Keratinocyte (primary cell): ENCODE results near the gene CDC42EP3. TPM values are rescaled to one million over a fixed set of nuclear protein-coding genes. Genes with fewer than 3 reads are reported as not detected.

Experiments
- DNase-seq: peaks from one replicate; pipeline ENCODE4 v3.0.0-alpha.2; 2011; ENCODE audit warnings: low read depth, missing footprints, low spot score
- FAIRE-seq: peaks from 2 replicates; lab custom pipeline; 2011; peaks lifted over from hg19 to GRCh38; lab: Jason Lieb, UNC
- H2AFZ ChIP-seq: 2 replicates; pipeline ENCODE4 v1.6.0; 2012; ENCODE audit warnings: low read length, control low read depth, inconsistent platforms; ENCODE audit not compliant: control insufficient read depth
- H3K27ac ChIP-seq: 2 replicates; pipeline ENCODE4 v1.5.1; 2011; ENCODE audit warnings: low read length; ENCODE audit not compliant: control insufficient read depth, insufficient read depth
- H3K27me3 ChIP-seq: 3 replicates; pipeline ENCODE4 v1.6.0; 2011; ENCODE audit warnings: low read length; ENCODE audit not compliant: control insufficient read depth, insufficient read depth; ENCODE audit errors: extremely low read depth
- H3K36me3 ChIP-seq, 2 experiments: 2 replicates in 1 of 2; 3 replicates in 1 of 2; pipeline ENCODE4 v1.5.1; 2011; ENCODE audit warnings: low read length in 2 of 2, mild to moderate bottlenecking in 1 of 2; ENCODE audit not compliant: control insufficient read depth in 2 of 2, insufficient read depth in 2 of 2; ENCODE audit errors: extremely low read depth in 1 of 2
- H3K4me1 ChIP-seq: 3 replicates; pipeline ENCODE4 v1.5.1; 2011; ENCODE audit warnings: low read length; ENCODE audit not compliant: control insufficient read depth, insufficient read depth; ENCODE audit errors: extremely low read depth
- H3K4me2 ChIP-seq: 3 replicates; pipeline ENCODE4 v1.6.0; 2011; ENCODE audit warnings: low read depth, low read length; ENCODE audit not compliant: control insufficient read depth, insufficient read depth; ENCODE audit errors: extremely low read depth
- H3K4me3 ChIP-seq, 3 experiments: fragments of 200-600 bp in 1 of 3; sonication (generic) in 1 of 3; 2 replicates in 2 of 3; 3 replicates in 1 of 3; pipeline ENCODE4 v1.5.1; 2011 to 2016; ENCODE audit warnings: low read length in 3 of 3, mild to moderate bottlenecking in 3 of 3, control low read depth in 2 of 3, inconsistent platforms in 1 of 3, low read depth in 1 of 3, mixed read lengths in 1 of 3, mixed run types in 1 of 3, moderate library complexity in 1 of 3; ENCODE audit not compliant: control insufficient read depth in 2 of 3, insufficient read depth in 2 of 3; ENCODE audit errors: extremely low read depth in 1 of 3
- H3K79me2 ChIP-seq: 2 replicates; pipeline ENCODE4 v1.6.0; 2012; ENCODE audit warnings: low read length; ENCODE audit not compliant: control insufficient read depth, insufficient read depth
- H3K9ac ChIP-seq: 3 replicates; pipeline ENCODE4 v1.6.0; 2011; ENCODE audit warnings: low read length; ENCODE audit not compliant: control insufficient read depth, insufficient read depth; ENCODE audit errors: extremely low read depth
- H3K9me1 ChIP-seq: 3 replicates; pipeline ENCODE4 v1.6.0; 2011; ENCODE audit warnings: low read length; ENCODE audit not compliant: control insufficient read depth, insufficient read depth; ENCODE audit errors: extremely low read depth
- H3K9me3 ChIP-seq: 2 replicates; pipeline ENCODE4 v1.5.1; 2012; ENCODE audit warnings: low read depth, low read length; ENCODE audit not compliant: control insufficient read depth
- H4K20me1 ChIP-seq: 3 replicates; pipeline ENCODE4 v1.6.0; 2011; ENCODE audit warnings: low read length; ENCODE audit not compliant: control insufficient read depth, insufficient read depth; ENCODE audit errors: extremely low read depth
- EZH2 ChIP-seq: IDR thresholded peaks from one replicate; pipeline ENCODE4 v1.6.1; 2012; ENCODE audit warnings: inconsistent platforms, mild to moderate bottlenecking, low read length, moderate library complexity
- dilution Hi-C: fragments of 300-500 bp; cut with MboI; formaldehyde crosslinking; loops from one replicate; pipeline ENCODE4 v1.7.0; 2020; ENCODE audit warnings: low sequenced_read_pairs; ENCODE audit not compliant: extremely low pct_ligation_motif_present
- polyA plus RNA-seq, 5 experiments: library from polyadenylated mRNA; depleted of rRNA in 3 of 5; stranded (reverse) in 3 of 5; stranded (forward) in 1 of 5; unstranded in 1 of 5; fragments of >200 nt; gene quantifications; 1 replicate in 1 of 5; 2 replicates in 3 of 5; 3 replicates in 1 of 5; pipeline versions ENCODE4 v1.2.1 to v1.2.3, GENCODE V29; 2011 to 2012; ENCODE audit warnings: missing spikeins in 2 of 5, low read depth in 1 of 5, low replicate concordance in 1 of 5
- TF ChIP-seq, protein P1 (sequence below), 3 experiments: IDR thresholded peaks in 1 of 3; conservative IDR thresholded peaks in 1 of 3; optimal IDR thresholded peaks in 1 of 3; 2 replicates in 2 of 3; 3 replicates in 1 of 3; pipeline versions ENCODE3 to v1.5.1; 2011; ENCODE audit warnings: low read length in 3 of 3, mild to moderate bottlenecking in 3 of 3, moderate library complexity in 2 of 3, control low read depth in 1 of 3, inconsistent platforms in 1 of 3; ENCODE audit not compliant: insufficient read depth in 2 of 3; ENCODE audit errors: extremely low read depth in 1 of 3

CDC42EP3 gene
- polyA plus RNA-seq, 1 donor (not counting 4 experiments of a cell fraction or from before 2014, with no cell fraction given) = 34.6 TPM

DNA sequence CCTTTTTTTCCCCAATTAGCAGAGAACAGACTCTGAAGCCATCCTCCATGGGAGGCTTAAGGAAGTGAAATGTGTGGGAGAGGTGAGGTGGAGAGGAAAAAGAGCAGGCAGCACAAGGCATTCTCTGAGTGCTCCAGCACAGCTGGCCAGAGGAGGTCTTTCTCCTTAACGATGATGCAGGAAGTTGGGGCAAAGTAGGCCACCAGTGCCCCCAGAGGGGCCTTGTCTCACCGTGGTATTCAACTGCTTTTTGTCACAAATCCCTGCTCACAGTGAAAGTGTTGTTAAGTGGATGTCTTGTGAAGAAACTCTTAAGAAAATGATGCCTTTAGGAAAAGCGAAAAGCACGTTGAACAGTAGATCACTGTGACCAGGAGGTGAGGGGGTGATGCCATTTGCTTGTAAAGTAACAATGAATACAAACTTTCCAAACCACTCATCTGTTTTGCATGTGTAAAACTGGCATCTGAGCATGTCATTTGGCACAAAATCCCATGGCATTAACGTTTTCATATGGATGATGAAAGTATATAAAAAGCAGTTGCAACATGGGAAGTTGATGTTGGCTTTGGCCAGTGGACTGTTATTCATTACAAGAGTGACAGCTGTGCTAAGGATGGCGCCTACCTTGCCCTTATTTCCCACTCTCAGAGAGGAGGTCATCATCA, 49.2 kb upstream of the CDC42EP3 start:
- Histone ChIP-seq H3K36me3 (no peaks in the 10 kb centered on the region), H3K4me1 (no peaks in the 10 kb centered on the region), H3K27ac (no peak overlapping the region), H3K9me1 (no peaks in the 10 kb centered on the region), H4K20me1 (no peaks in the 10 kb centered on the region), H3K27me3 (no peaks in the 10 kb centered on the region), H3K9me3 (no peaks in the 10 kb centered on the region), H3K79me2 (no peaks in the 10 kb centered on the region), H3K4me3 (no peak overlapping the region), H2AFZ (no peak overlapping the region), H3K9ac (no peak overlapping the region), H3K4me2 (no peak overlapping the region)
- no peak for DNase-seq
- dilution Hi-C loops = no loop called here
- TF ChIP-seq EZH2 = no peak
- TF ChIP-seq, protein P1, sequence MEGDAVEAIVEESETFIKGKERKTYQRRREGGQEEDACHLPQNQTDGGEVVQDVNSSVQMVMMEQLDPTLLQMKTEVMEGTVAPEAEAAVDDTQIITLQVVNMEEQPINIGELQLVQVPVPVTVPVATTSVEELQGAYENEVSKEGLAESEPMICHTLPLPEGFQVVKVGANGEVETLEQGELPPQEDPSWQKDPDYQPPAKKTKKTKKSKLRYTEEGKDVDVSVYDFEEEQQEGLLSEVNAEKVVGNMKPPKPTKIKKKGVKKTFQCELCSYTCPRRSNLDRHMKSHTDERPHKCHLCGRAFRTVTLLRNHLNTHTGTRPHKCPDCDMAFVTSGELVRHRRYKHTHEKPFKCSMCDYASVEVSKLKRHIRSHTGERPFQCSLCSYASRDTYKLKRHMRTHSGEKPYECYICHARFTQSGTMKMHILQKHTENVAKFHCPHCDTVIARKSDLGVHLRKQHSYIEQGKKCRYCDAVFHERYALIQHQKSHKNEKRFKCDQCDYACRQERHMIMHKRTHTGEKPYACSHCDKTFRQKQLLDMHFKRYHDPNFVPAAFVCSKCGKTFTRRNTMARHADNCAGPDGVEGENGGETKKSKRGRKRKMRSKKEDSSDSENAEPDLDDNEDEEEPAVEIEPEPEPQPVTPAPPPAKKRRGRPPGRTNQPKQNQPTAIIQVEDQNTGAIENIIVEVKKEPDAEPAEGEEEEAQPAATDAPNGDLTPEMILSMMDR (optimal IDR thresholded peaks at IDR 0.05 in 1 of 3, IDR thresholded peaks at IDR 0.05 in 1 of 3, conservative IDR thresholded peaks at IDR 0.05 in 1 of 3; ENCODE audit: extremely low read depth in 1 of 3, insufficient read depth in 2 of 3, low read length in 3 of 3) = no peak
- no peak for FAIRE-seq

DNA sequence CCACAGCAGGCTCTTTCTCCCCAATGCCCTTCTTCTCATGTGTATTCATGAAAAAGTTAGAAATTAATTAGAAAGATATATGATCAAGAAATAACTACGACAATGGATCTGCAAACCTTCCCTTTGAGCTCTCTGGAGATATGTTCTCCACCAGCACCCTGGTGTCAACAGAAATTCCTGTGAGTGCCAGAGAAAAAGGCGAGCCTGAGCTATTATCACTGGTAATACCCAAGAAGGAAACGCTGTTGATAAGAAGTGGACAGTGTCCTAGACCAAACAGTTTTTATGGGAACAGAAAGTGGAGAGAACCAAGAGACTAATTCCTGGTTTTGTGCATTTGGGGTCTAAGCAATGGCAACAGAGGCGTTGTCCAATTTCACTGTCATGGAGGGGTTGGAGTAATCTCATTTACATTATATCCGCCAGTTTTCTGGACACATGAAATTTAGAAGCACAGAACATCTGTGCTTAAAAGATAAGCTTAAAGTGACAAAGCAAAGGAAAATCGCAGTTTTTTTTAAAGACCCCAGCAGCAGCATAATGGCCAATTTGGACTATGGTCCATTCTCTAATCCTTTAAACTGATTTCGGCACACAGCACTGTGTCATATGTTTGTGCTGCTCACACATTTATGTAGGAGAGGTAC, 47.2 kb upstream of the CDC42EP3 start:
- dilution Hi-C loops = no loop called here

More for the DNA sequence above, 47.2 kb upstream of the CDC42EP3 start:
- Histone ChIP-seq H3K4me3 (no peak overlapping the region), H3K9ac (no peak overlapping the region), H3K4me2 (no peak overlapping the region), H3K9me3 (no peaks in the 10 kb centered on the region), H3K9me1 (no peaks in the 10 kb centered on the region), H3K4me1 (no peaks in the 10 kb centered on the region), H2AFZ (no peak overlapping the region), H3K79me2 (no peaks in the 10 kb centered on the region), H3K27me3 (no peaks in the 10 kb centered on the region), H3K27ac (no peak overlapping the region), H3K36me3 (no peaks in the 10 kb centered on the region), H4K20me1 (no peaks in the 10 kb centered on the region)
- no peak for TF ChIP-seq EZH2
- TF ChIP-seq, protein P1 (optimal IDR thresholded peaks at IDR 0.05 in 1 of 3, IDR thresholded peaks at IDR 0.05 in 1 of 3, conservative IDR thresholded peaks at IDR 0.05 in 1 of 3; ENCODE audit: extremely low read depth in 1 of 3, insufficient read depth in 2 of 3, low read length in 3 of 3) = no peak
- FAIRE-seq = no peak
- no peak for DNase-seq
